ENCODE measurements around the gene MRPL42. TPM values are rescaled to one million over a fixed set of nuclear protein-coding genes. Genes with fewer than 3 reads are reported as not detected.

The MRPL42 gene
- total RNA-seq, 1 experiment from 2014 or later, result 121 TPM

DNA sequence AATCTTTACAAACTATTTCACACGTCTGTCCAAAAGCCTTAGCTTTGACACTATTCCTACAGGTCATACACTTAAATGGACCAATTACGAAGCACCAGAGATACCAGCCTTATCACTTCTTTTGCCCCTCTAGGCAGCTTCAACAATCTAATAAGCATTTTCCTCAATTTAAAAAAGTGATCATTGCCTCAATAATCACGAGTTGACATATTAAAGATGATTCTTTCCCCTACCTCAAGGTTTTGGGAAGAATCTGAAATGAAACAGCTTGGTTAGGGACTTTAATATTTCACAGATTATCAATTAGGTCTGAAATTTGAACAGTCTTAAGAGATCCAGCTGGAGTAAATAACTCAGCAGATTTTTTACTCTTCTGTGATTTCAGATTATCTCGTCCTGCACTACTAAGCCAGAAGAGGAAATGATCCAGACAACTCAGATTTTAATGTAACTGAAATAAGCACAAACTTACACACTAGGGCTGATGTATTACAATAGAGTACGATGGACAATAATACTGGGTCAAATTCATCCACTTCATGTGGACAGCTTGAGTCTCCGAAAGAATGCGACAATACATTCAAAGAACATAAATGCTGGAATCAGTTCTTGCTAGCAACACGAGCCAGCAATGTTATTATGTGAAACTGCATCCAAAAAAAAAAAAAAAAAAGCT lies 41.4 kb upstream of the MRPL42 start:
- Mint-ChIP-seq H3K36me3 (no peaks in the 10 kb centered on the region), H3K4me1 (peaks cover 68% of the 10 kb centered on the region), H3K27me3 (ENCODE audit: low read depth) (no peaks in the 10 kb centered on the region), H3K4me3 (no peak overlapping the region), H3K9me3 (no peaks in the 10 kb centered on the region), H3K27ac (peak overlapping the region; percentile 63)
- ATAC-seq, result no peak
- TF ChIP-seq, protein P1, sequence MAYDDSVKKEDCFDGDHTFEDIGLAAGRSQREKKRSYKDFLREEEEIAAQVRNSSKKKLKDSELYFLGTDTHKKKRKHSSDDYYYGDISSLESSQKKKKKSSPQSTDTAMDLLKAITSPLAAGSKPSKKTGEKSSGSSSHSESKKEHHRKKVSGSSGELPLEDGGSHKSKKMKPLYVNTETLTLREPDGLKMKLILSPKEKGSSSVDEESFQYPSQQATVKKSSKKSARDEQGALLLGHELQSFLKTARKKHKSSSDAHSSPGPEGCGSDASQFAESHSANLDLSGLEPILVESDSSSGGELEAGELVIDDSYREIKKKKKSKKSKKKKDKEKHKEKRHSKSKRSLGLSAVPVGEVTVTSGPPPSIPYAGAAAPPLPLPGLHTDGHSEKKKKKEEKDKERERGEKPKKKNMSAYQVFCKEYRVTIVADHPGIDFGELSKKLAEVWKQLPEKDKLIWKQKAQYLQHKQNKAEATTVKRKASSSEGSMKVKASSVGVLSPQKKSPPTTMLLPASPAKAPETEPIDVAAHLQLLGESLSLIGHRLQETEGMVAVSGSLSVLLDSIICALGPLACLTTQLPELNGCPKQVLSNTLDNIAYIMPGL (CRISPR knock-in tag; IDR thresholded peaks at IDR 0.05), result no peak
- TF ChIP-seq, protein P2, sequence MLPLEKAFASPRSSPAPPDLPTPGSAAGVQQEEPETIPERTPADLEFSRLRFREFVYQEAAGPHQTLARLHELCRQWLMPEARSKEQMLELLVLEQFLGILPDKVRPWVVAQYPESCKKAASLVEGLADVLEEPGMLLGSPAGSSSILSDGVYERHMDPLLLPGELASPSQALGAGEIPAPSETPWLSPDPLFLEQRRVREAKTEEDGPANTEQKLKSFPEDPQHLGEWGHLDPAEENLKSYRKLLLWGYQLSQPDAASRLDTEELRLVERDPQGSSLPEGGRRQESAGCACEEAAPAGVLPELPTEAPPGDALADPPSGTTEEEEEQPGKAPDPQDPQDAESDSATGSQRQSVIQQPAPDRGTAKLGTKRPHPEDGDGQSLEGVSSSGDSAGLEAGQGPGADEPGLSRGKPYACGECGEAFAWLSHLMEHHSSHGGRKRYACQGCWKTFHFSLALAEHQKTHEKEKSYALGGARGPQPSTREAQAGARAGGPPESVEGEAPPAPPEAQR (CRISPR knock-in tag; IDR thresholded peaks at IDR 0.05), result no peak
- TF ChIP-seq TP53 (CRISPR knock-in tag; IDR thresholded peaks at IDR 0.05) (no peak), ZNF671 (CRISPR knock-in tag; IDR thresholded peaks at IDR 0.05) (no peak), ZBTB21 (CRISPR knock-in tag; IDR thresholded peaks at IDR 0.05; ENCODE audit: borderline replicate concordance) (no peak), NFE2L1 (CRISPR knock-in tag; IDR thresholded peaks at IDR 0.05) (no peak), ZNF317 (CRISPR knock-in tag; IDR thresholded peaks at IDR 0.05; ENCODE audit: borderline replicate concordance, low read depth) (no peak), OVOL2 (CRISPR knock-in tag; IDR thresholded peaks at IDR 0.05; ENCODE audit: borderline replicate concordance) (no peak), SP1 (CRISPR knock-in tag; conservative IDR thresholded peaks at IDR 0.05) (no peak), SMAD4 (CRISPR knock-in tag; IDR thresholded peaks at IDR 0.05) (no peak), TCF7 (CRISPR knock-in tag; IDR thresholded peaks at IDR 0.05; ENCODE audit: low read depth) (no peak), NFYB (CRISPR knock-in tag; conservative IDR thresholded peaks at IDR 0.05; ENCODE audit: low read depth) (no peak)
- TF ChIP-seq, protein P3, sequence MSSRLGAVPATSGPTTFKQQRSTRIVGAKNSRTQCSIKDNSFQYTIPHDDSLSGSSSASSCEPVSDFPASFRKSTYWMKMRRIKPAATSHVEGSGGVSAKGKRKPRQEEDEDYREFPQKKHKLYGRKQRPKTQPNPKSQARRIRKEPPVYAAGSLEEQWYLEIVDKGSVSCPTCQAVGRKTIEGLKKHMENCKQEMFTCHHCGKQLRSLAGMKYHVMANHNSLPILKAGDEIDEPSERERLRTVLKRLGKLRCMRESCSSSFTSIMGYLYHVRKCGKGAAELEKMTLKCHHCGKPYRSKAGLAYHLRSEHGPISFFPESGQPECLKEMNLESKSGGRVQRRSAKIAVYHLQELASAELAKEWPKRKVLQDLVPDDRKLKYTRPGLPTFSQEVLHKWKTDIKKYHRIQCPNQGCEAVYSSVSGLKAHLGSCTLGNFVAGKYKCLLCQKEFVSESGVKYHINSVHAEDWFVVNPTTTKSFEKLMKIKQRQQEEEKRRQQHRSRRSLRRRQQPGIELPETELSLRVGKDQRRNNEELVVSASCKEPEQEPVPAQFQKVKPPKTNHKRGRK (CRISPR knock-in tag; IDR thresholded peaks at IDR 0.05; ENCODE audit: borderline replicate concordance), result no peak
- TF ChIP-seq, protein P4, sequence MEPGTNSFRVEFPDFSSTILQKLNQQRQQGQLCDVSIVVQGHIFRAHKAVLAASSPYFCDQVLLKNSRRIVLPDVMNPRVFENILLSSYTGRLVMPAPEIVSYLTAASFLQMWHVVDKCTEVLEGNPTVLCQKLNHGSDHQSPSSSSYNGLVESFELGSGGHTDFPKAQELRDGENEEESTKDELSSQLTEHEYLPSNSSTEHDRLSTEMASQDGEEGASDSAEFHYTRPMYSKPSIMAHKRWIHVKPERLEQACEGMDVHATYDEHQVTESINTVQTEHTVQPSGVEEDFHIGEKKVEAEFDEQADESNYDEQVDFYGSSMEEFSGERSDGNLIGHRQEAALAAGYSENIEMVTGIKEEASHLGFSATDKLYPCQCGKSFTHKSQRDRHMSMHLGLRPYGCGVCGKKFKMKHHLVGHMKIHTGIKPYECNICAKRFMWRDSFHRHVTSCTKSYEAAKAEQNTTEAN (CRISPR knock-in tag; IDR thresholded peaks at IDR 0.05), result no peak
- TF ChIP-seq, protein P5, sequence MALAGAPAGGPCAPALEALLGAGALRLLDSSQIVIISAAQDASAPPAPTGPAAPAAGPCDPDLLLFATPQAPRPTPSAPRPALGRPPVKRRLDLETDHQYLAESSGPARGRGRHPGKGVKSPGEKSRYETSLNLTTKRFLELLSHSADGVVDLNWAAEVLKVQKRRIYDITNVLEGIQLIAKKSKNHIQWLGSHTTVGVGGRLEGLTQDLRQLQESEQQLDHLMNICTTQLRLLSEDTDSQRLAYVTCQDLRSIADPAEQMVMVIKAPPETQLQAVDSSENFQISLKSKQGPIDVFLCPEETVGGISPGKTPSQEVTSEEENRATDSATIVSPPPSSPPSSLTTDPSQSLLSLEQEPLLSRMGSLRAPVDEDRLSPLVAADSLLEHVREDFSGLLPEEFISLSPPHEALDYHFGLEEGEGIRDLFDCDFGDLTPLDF (CRISPR knock-in tag; IDR thresholded peaks at IDR 0.05), result no peak
- TF ChIP-seq, protein P6, sequence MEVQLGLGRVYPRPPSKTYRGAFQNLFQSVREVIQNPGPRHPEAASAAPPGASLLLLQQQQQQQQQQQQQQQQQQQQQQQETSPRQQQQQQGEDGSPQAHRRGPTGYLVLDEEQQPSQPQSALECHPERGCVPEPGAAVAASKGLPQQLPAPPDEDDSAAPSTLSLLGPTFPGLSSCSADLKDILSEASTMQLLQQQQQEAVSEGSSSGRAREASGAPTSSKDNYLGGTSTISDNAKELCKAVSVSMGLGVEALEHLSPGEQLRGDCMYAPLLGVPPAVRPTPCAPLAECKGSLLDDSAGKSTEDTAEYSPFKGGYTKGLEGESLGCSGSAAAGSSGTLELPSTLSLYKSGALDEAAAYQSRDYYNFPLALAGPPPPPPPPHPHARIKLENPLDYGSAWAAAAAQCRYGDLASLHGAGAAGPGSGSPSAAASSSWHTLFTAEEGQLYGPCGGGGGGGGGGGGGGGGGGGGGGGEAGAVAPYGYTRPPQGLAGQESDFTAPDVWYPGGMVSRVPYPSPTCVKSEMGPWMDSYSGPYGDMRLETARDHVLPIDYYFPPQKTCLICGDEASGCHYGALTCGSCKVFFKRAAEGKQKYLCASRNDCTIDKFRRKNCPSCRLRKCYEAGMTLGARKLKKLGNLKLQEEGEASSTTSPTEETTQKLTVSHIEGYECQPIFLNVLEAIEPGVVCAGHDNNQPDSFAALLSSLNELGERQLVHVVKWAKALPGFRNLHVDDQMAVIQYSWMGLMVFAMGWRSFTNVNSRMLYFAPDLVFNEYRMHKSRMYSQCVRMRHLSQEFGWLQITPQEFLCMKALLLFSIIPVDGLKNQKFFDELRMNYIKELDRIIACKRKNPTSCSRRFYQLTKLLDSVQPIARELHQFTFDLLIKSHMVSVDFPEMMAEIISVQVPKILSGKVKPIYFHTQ (CRISPR knock-in tag; IDR thresholded peaks at IDR 0.05), result no peak
- TF ChIP-seq, protein P7, sequence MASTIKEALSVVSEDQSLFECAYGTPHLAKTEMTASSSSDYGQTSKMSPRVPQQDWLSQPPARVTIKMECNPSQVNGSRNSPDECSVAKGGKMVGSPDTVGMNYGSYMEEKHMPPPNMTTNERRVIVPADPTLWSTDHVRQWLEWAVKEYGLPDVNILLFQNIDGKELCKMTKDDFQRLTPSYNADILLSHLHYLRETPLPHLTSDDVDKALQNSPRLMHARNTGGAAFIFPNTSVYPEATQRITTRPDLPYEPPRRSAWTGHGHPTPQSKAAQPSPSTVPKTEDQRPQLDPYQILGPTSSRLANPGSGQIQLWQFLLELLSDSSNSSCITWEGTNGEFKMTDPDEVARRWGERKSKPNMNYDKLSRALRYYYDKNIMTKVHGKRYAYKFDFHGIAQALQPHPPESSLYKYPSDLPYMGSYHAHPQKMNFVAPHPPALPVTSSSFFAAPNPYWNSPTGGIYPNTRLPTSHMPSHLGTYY (CRISPR knock-in tag; IDR thresholded peaks at IDR 0.05), result no peak
- TF ChIP-seq, protein P8, sequence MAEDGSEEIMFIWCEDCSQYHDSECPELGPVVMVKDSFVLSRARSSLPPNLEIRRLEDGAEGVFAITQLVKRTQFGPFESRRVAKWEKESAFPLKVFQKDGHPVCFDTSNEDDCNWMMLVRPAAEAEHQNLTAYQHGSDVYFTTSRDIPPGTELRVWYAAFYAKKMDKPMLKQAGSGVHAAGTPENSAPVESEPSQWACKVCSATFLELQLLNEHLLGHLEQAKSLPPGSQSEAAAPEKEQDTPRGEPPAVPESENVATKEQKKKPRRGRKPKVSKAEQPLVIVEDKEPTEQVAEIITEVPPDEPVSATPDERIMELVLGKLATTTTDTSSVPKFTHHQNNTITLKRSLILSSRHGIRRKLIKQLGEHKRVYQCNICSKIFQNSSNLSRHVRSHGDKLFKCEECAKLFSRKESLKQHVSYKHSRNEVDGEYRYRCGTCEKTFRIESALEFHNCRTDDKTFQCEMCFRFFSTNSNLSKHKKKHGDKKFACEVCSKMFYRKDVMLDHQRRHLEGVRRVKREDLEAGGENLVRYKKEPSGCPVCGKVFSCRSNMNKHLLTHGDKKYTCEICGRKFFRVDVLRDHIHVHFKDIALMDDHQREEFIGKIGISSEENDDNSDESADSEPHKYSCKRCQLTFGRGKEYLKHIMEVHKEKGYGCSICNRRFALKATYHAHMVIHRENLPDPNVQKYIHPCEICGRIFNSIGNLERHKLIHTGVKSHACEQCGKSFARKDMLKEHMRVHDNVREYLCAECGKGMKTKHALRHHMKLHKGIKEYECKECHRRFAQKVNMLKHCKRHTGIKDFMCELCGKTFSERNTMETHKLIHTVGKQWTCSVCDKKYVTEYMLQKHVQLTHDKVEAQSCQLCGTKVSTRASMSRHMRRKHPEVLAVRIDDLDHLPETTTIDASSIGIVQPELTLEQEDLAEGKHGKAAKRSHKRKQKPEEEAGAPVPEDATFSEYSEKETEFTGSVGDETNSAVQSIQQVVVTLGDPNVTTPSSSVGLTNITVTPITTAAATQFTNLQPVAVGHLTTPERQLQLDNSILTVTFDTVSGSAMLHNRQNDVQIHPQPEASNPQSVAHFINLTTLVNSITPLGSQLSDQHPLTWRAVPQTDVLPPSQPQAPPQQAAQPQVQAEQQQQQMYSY (CRISPR knock-in tag; IDR thresholded peaks at IDR 0.05), result no peak
- TF ChIP-seq, protein P9, sequence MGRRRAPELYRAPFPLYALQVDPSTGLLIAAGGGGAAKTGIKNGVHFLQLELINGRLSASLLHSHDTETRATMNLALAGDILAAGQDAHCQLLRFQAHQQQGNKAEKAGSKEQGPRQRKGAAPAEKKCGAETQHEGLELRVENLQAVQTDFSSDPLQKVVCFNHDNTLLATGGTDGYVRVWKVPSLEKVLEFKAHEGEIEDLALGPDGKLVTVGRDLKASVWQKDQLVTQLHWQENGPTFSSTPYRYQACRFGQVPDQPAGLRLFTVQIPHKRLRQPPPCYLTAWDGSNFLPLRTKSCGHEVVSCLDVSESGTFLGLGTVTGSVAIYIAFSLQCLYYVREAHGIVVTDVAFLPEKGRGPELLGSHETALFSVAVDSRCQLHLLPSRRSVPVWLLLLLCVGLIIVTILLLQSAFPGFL (CRISPR knock-in tag; IDR thresholded peaks at IDR 0.05; ENCODE audit: borderline replicate concordance), result no peak
- no peak for DNase-seq (ENCODE audit: low spot score)
- CTCF ChIA-PET, result no interaction called here
- POLR2A ChIA-PET, result no interaction called here
